HepG2 (cell line): Measurements from ENCODE around the gene MTCH1.

Source experiments
- CEBPB ChIP-seq: IDR thresholded peaks from 2 replicates; pipeline ENCODE4 v1.6.1; 2011; ENCODE audit warnings: low read depth, low read length, improper control_type of control experiment, borderline replicate concordance
- ESRRA ChIP-seq: sonication (generic); formaldehyde crosslinking; IDR thresholded peaks from 2 replicates; pipeline ENCODE4 v1.5.1; 2020; ENCODE audit warnings: mild to moderate bottlenecking, low read depth, missing genetic modification reagents
- FOXA1 ChIP-seq, 2 experiments: fragments of 450-650 bp in 1 of 2; sonication (generic) in 1 of 2; formaldehyde crosslinking in 1 of 2; IDR thresholded peaks; 2 replicates each; pipeline versions ENCODE4 v1.4.0 to v1.6.1; 2016 to 2020; ENCODE audit warnings: missing genetic modification reagents in 1 of 2
- HDAC6 ChIP-seq: fragments of 200-600 bp; sonication (generic); IDR thresholded peaks from 2 replicates; pipeline ENCODE4 v1.7.0; 2017; ENCODE audit warnings: mild to moderate bottlenecking, antibody characterized with exemption, low read length, low read depth
- NONO ChIP-seq, 2 experiments: fragments of 450-650 bp in 1 of 2; sonication (generic) in 1 of 2; formaldehyde crosslinking in 1 of 2; IDR thresholded peaks in 1 of 2; conservative IDR thresholded peaks in 1 of 2; 2 replicates each; pipeline versions ENCODE4 v1.6.1 to v1.8.0; 2017 to 2022; ENCODE audit warnings: mild to moderate bottlenecking in 1 of 2, missing genetic modification reagents in 1 of 2, moderate library complexity in 1 of 2
- PHF8 ChIP-seq: sonication (generic); formaldehyde crosslinking; IDR thresholded peaks from 2 replicates; pipeline ENCODE4 v1.5.0; 2020; ENCODE audit warnings: missing genetic modification reagents
- SIN3B ChIP-seq: fragments of 150-350 bp; IDR thresholded peaks from 2 replicates; pipeline ENCODE4 v1.6.1; 2014; ENCODE audit warnings: low read length
- SNRNP70 ChIP-seq: fragments of 200-400 bp; formaldehyde crosslinking; IDR thresholded peaks from 2 replicates; pipeline ENCODE4 v1.6.1; 2017; ENCODE audit warnings: mild to moderate bottlenecking, low read depth, low read length, moderate library complexity
- ZNF766 ChIP-seq: sonication (generic); formaldehyde crosslinking; IDR thresholded peaks from 2 replicates; pipeline ENCODE4 v1.5.0; 2020; ENCODE audit warnings: missing genetic modification reagents, borderline replicate concordance
- TF ChIP-seq, protein P1 (sequence below), 2 experiments: IDR thresholded peaks; 2 replicates each; pipeline ENCODE4 v1.6.1; 2011 to 2012; ENCODE audit warnings: low read length in 2 of 2, borderline replicate concordance in 1 of 2, low read depth in 1 of 2, mild to moderate bottlenecking in 1 of 2, moderate library complexity in 1 of 2
- TF ChIP-seq, protein P2 (sequence below): sonication (generic); formaldehyde crosslinking; IDR thresholded peaks from 2 replicates; pipeline ENCODE4 v1.5.0; 2020; ENCODE audit warnings: mild to moderate bottlenecking, missing genetic modification reagents, moderate library complexity

DNA sequence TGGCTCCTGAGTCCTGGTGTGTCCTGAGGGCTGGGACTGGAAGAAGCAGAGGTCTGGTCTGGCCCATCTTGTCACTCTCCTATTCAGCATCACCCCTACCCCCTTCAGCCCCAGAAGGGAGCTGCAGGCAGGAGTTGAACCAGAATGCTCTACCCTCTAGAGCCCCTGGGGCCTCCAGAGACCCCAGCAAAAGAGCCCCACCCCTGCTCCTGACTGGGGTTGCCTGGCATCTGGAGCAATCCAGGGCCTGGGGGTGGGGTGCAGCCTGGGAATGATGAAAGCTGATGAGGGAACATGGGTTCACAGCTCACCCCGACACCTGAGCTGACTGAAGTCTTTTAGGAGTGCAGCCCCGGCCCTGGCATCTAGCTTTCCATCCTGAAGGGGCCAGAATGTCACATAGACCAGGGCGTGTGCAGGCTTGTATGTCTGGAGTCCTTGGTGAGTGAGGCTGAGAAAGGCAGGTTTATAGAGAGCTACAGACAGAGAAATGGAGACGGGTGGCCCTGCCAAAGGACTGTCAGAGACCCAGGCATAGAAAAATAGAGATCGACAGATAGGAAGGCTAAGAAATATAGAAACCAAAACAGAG, 31.7 kb upstream of the MTCH1 start:
- TF ChIP-seq, protein P1, sequence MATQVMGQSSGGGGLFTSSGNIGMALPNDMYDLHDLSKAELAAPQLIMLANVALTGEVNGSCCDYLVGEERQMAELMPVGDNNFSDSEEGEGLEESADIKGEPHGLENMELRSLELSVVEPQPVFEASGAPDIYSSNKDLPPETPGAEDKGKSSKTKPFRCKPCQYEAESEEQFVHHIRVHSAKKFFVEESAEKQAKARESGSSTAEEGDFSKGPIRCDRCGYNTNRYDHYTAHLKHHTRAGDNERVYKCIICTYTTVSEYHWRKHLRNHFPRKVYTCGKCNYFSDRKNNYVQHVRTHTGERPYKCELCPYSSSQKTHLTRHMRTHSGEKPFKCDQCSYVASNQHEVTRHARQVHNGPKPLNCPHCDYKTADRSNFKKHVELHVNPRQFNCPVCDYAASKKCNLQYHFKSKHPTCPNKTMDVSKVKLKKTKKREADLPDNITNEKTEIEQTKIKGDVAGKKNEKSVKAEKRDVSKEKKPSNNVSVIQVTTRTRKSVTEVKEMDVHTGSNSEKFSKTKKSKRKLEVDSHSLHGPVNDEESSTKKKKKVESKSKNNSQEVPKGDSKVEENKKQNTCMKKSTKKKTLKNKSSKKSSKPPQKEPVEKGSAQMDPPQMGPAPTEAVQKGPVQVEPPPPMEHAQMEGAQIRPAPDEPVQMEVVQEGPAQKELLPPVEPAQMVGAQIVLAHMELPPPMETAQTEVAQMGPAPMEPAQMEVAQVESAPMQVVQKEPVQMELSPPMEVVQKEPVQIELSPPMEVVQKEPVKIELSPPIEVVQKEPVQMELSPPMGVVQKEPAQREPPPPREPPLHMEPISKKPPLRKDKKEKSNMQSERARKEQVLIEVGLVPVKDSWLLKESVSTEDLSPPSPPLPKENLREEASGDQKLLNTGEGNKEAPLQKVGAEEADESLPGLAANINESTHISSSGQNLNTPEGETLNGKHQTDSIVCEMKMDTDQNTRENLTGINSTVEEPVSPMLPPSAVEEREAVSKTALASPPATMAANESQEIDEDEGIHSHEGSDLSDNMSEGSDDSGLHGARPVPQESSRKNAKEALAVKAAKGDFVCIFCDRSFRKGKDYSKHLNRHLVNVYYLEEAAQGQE (IDR thresholded peaks at IDR 0.05; ENCODE audit: borderline replicate concordance in 1 of 2, low read depth in 1 of 2, low read length in 2 of 2) = no peak
- TF ChIP-seq CEBPB (no peak), PHF8 (CRISPR knock-in tag) (no peak), ZNF766 (CRISPR knock-in tag) (no peak), SIN3B (no peak), HDAC6 (no peak), SNRNP70 (no peak), FOXA1 (IDR thresholded peaks at IDR 0.05) (no peak), FOXA1 (CRISPR knock-in tag; IDR thresholded peaks at IDR 0.05) (no peak), ESRRA (no peak), NONO (IDR thresholded peaks at IDR 0.05) (no peak), NONO (CRISPR knock-in tag; conservative IDR thresholded peaks at IDR 0.05) (no peak)
- TF ChIP-seq, protein P2, sequence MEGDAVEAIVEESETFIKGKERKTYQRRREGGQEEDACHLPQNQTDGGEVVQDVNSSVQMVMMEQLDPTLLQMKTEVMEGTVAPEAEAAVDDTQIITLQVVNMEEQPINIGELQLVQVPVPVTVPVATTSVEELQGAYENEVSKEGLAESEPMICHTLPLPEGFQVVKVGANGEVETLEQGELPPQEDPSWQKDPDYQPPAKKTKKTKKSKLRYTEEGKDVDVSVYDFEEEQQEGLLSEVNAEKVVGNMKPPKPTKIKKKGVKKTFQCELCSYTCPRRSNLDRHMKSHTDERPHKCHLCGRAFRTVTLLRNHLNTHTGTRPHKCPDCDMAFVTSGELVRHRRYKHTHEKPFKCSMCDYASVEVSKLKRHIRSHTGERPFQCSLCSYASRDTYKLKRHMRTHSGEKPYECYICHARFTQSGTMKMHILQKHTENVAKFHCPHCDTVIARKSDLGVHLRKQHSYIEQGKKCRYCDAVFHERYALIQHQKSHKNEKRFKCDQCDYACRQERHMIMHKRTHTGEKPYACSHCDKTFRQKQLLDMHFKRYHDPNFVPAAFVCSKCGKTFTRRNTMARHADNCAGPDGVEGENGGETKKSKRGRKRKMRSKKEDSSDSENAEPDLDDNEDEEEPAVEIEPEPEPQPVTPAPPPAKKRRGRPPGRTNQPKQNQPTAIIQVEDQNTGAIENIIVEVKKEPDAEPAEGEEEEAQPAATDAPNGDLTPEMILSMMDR (CRISPR knock-in tag) = no peak
